ENCODE results near the gene MSI1.

The MSI1 gene

DNA sequence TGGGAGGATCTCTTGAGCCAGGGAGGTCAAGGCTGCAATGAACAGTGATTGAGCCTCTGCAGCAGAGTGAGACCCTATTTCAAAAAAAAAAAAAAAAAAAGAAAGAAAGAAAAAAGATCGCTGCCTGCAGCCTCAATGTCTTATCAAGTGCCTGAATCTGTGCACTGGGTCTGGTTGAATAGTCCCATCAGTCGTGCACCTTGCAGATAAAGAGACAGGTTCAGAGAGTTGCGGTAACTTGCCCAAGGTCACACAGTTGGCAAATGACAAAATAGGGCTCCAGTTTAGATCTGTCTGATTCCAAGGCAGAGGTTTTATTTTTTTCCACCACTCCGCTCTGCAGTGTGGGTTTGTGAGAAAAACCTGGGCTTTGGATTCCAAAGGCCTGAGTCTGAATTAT is 40.7 kb downstream of the MSI1 start:
- Histone ChIP-seq H4K20me1 (ENCODE audit: low read depth, low read length) (no peaks in the 10 kb centered on the region), H3K9me3 (ENCODE audit: insufficient read depth, low read length) (no peaks in the 10 kb centered on the region), H3K27me3 (ENCODE audit: low read length) (no peaks in the 10 kb centered on the region), H3K27ac (ENCODE audit: low read depth, low read length) (no peak overlapping the region), H3K4me2 (ENCODE audit: low read depth, low read length, poor library complexity, severe bottlenecking) (no peak overlapping the region), H2AFZ (ENCODE audit: low read depth, low read length, severe bottlenecking) (no peak overlapping the region), H3K9ac (ENCODE audit: low read length) (no peak overlapping the region), H3K36me3 (ENCODE audit: low read length) (no peaks in the 10 kb centered on the region), H3K9me2 (replicated peaks; ENCODE audit: insufficient read depth, low read length) (no peaks in the 10 kb centered on the region), H3F3A (ENCODE audit: insufficient read depth) (no peaks in the 10 kb centered on the region), H3K4me3 (ENCODE audit: insufficient read depth, low read length, poor library complexity, severe bottlenecking) (no peak overlapping the region), H3K79me2 (ENCODE audit: insufficient read depth, low read length) (no peaks in the 10 kb centered on the region)
- TF ChIP-seq, protein P1, sequence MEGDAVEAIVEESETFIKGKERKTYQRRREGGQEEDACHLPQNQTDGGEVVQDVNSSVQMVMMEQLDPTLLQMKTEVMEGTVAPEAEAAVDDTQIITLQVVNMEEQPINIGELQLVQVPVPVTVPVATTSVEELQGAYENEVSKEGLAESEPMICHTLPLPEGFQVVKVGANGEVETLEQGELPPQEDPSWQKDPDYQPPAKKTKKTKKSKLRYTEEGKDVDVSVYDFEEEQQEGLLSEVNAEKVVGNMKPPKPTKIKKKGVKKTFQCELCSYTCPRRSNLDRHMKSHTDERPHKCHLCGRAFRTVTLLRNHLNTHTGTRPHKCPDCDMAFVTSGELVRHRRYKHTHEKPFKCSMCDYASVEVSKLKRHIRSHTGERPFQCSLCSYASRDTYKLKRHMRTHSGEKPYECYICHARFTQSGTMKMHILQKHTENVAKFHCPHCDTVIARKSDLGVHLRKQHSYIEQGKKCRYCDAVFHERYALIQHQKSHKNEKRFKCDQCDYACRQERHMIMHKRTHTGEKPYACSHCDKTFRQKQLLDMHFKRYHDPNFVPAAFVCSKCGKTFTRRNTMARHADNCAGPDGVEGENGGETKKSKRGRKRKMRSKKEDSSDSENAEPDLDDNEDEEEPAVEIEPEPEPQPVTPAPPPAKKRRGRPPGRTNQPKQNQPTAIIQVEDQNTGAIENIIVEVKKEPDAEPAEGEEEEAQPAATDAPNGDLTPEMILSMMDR (IDR thresholded peaks at IDR 0.05; ENCODE audit: insufficient read depth, low read length, poor library complexity, severe bottlenecking): no peak
- no peak for TF ChIP-seq EZH2phosphoT487 (conservative IDR thresholded peaks at IDR 0.05; ENCODE audit: low read length)

DNA sequence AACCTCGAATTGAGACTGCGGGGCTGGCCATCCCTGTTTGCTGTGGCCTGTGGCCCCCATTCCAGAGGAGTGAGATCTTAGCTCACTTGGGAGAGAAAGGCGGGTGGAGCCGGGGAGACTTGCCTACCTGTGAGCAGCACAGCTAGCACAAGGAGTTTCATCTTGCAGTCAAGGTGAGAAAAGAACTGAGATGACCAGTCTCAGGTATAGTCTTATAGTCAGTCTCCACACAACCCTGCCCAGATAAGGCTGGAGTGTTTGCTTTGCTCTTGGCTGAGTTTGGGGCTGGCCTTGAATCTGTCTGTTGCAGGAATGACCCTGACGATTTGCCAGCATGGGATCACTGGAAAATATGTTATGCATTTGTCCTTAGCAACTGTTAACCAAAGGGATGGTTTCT is 41.4 kb downstream of the MSI1 start, which contains the start of gene PLA2G1B:
Gene PLA2G1B (minus strand): TSS at position 187 of the 400 bp plus-strand sequence. CDS start 26 bp downstream, at position 161.
- Histone ChIP-seq H3K9me2 (replicated peaks; ENCODE audit: insufficient read depth, low read length) (no peaks in the 10 kb centered on the region), H3K4me3 (ENCODE audit: insufficient read depth, low read length, poor library complexity, severe bottlenecking) (no peak within 1 kb of the TSS), H3K9ac (ENCODE audit: low read length) (no peak within 1 kb of the TSS), H3K9me3 (ENCODE audit: insufficient read depth, low read length) (no peaks in the 10 kb centered on the region), H3K79me2 (ENCODE audit: insufficient read depth, low read length) (no peaks in the 10 kb centered on the region), H4K20me1 (ENCODE audit: low read depth, low read length) (no peaks in the 10 kb centered on the region), H3K36me3 (ENCODE audit: low read length) (no peaks in the 10 kb centered on the region), H3K27me3 (ENCODE audit: low read length) (no peaks in the 10 kb centered on the region), H3K4me2 (ENCODE audit: low read depth, low read length, poor library complexity, severe bottlenecking) (no peak within 1 kb of the TSS), H3K27ac (ENCODE audit: low read depth, low read length) (no peak within 1 kb of the TSS), H3F3A (ENCODE audit: insufficient read depth) (no peaks in the 10 kb centered on the region), H2AFZ (ENCODE audit: low read depth, low read length, severe bottlenecking) (no peak within 1 kb of the TSS)
- TF ChIP-seq, protein P1 (IDR thresholded peaks at IDR 0.05; ENCODE audit: insufficient read depth, low read length, poor library complexity, severe bottlenecking): no peak

DNA sequence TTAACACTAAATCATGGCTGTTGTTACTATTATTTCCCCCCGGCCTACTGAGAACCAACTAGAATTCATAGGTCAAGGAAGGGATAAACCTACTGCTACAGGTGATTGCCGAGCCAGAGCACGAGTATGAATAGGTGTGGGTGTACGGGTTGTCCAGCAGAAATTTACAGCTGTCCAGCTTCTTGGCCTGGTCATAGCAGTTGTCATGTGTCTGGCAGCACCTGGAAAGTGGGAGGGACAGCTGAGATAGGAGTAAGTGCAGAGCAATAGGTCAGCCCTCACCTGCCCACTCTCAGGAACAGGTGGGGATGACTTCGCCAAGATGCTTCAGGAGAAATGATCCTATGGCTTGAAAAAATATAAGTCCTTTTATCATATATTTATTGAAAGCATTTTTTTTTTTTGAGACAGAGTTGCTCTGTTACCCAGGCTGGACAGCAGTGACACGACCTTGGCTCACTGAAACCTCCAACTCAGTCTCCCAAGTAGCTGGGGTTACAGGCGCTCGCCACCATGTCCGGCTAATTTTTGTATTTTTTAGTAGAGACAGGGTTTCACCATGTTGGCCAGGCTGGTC is 44.0 kb downstream of the MSI1 start:
- TF ChIP-seq, protein P1 (IDR thresholded peaks at IDR 0.05; ENCODE audit: insufficient read depth, low read length, poor library complexity, severe bottlenecking): no peak
- TF ChIP-seq EZH2phosphoT487 (conservative IDR thresholded peaks at IDR 0.05; ENCODE audit: low read length): no peak
- Histone ChIP-seq H3F3A (ENCODE audit: insufficient read depth) (no peaks in the 10 kb centered on the region), H3K36me3 (ENCODE audit: low read length) (no peaks in the 10 kb centered on the region), H3K9ac (ENCODE audit: low read length) (no peak overlapping the region), H2AFZ (ENCODE audit: low read depth, low read length, severe bottlenecking) (no peak overlapping the region), H3K4me2 (ENCODE audit: low read depth, low read length, poor library complexity, severe bottlenecking) (peak overlapping the region; percentile 97), H3K27ac (ENCODE audit: low read depth, low read length) (no peak overlapping the region), H4K20me1 (ENCODE audit: low read depth, low read length) (no peaks in the 10 kb centered on the region), H3K27me3 (ENCODE audit: low read length) (no peaks in the 10 kb centered on the region), H3K9me2 (replicated peaks; ENCODE audit: insufficient read depth, low read length) (no peaks in the 10 kb centered on the region), H3K79me2 (ENCODE audit: insufficient read depth, low read length) (no peaks in the 10 kb centered on the region), H3K9me3 (ENCODE audit: insufficient read depth, low read length) (no peaks in the 10 kb centered on the region), H3K4me3 (ENCODE audit: insufficient read depth, low read length, poor library complexity, severe bottlenecking) (no peak overlapping the region)

Data from SU-DHL-6 (cell line).